Kidney (tissue), 14 donors: Measurements from ENCODE around the gene CDK3. TPM values are rescaled to one million over a fixed set of nuclear protein-coding genes. Genes with fewer than 3 reads are reported as not detected.

ENCODE experiments used
- DNase-seq, 5 donors: peaks; one replicate each; pipeline ENCODE4 v3.0.0-alpha.2; 2013 to 2020
- FAIRE-seq: peaks from 2 replicates; lab custom pipeline; 2012; peaks lifted over from hg19 to GRCh38; lab: Jason Lieb, UNC
- H3K27ac ChIP-seq, 2 donors: one replicate each; pipeline ENCODE4 v1.7.0; 2013; ENCODE audit warnings: low read depth in 2 of 2, low read length in 2 of 2, inconsistent platforms in 1 of 2
- H3K27me3 ChIP-seq: one replicate; pipeline ENCODE4 v1.7.1; 2013; ENCODE audit warnings: low read length, inconsistent platforms; ENCODE audit not compliant: control insufficient read depth, insufficient read depth
- H3K36me3 ChIP-seq, 3 donors: one replicate each; pipeline versions ENCODE4 v1.7.0 to v1.7.1; 2013; ENCODE audit warnings: low read length in 3 of 3, control low read depth in 1 of 3, inconsistent platforms in 1 of 3; ENCODE audit not compliant: insufficient read depth in 3 of 3, control insufficient read depth in 2 of 3
- H3K4me1 ChIP-seq, 3 donors: one replicate each; pipeline versions ENCODE4 v1.7.0 to v1.7.1; 2013; ENCODE audit warnings: low read length in 3 of 3, inconsistent platforms in 1 of 3, low read depth in 1 of 3; ENCODE audit not compliant: control insufficient read depth in 2 of 3, insufficient read depth in 2 of 3
- H3K4me3 ChIP-seq, 3 donors: one replicate each; pipeline versions ENCODE4 v1.7.0 to v1.8.1; 2013; ENCODE audit warnings: low read length in 3 of 3, control low read depth in 1 of 3, inconsistent platforms in 1 of 3
- H3K9ac ChIP-seq, 3 donors: one replicate each; pipeline versions ENCODE4 v1.7.0 to v1.7.1; 2013; ENCODE audit warnings: low read length in 3 of 3, control low read depth in 1 of 3, inconsistent platforms in 1 of 3
- H3K9me3 ChIP-seq, 3 donors: one replicate each; pipeline versions ENCODE4 v1.7.0 to v1.7.1; 2013; ENCODE audit warnings: low read length in 3 of 3, control low read depth in 1 of 3, inconsistent platforms in 1 of 3; ENCODE audit not compliant: control insufficient read depth in 2 of 3, insufficient read depth in 1 of 3
- intact Hi-C: fragments of 100-400 bp; cut with DNase I; formaldehyde crosslinking; loops from one replicate; pipeline ENCODE4 v1.11.1; 2022
- polyA plus RNA-seq: library from polyadenylated mRNA; stranded (reverse); fragments of 350-450 nt; fragmentation: Illumina TruSeq; extraction: RNeasy Lipid Tissue Mini Kit (QIAGEN cat#74804); gene quantifications from one replicate; pipeline ENCODE4 v1.2.3, GENCODE V29; 2014; ENCODE audit warnings: low read depth, low replicate concordance; ENCODE audit not compliant: insufficient read depth
- total RNA-seq: library from RNA; stranded (reverse); fragmentation: NEBNext Ultra II Directional; extraction: Animal tissue kit (Norgen Biotek cat#: 25700); gene quantifications from one replicate; pipeline ENCODE4 v1.2.1, GENCODE V29; 2021
- TF ChIP-seq, protein P1 (sequence below): IDR thresholded peaks from 3 replicates; pipeline ENCODE4 v1.5.1; 2012; ENCODE audit warnings: mild to moderate bottlenecking, moderate library complexity, borderline replicate concordance; ENCODE audit not compliant: insufficient read depth; ENCODE audit errors: extremely low read depth
- donor health status: control.
- donor health status: control.
- donor health status: control.
- donor health status: control.
- donor health status: control.
- donor health status: DM: yes; HTN: yes; CAD: no.
- donor health status: Normal renal cell carcinoma (clear cell type).

The CDK3 gene
- total and polyA plus RNA-seq, 2 donors from 2014 or later = 7.1 to 7.4 TPM

GRCh38 chr17:76000016-76000754 lies 470 bp upstream of the CDK3 start:
- Histone ChIP-seq H3K27ac (peak overlapping the region in 1 of 2 donors; percentile 3), H3K36me3 (no peaks in the 10 kb centered on the region), H3K27me3 (no peaks in the 10 kb centered on the region), H3K4me1 (peaks cover 0 to 9% (median 6%) of the 10 kb centered on the region in 3 donors), H3K9ac (no peak overlapping the region), H3K9me3 (no peaks in the 10 kb centered on the region), H3K4me3 (no peak overlapping the region)
- no peak for FAIRE-seq
- DNase-seq = peak in 4 of 5 donors; percentile 45 to 76 (median 64)
- intact Hi-C loops = loop anchor here (10.0 kb wide), 1 partner anchor 85 kb away; no protein-coding TSS in a partner anchor
- TF ChIP-seq, protein P1, sequence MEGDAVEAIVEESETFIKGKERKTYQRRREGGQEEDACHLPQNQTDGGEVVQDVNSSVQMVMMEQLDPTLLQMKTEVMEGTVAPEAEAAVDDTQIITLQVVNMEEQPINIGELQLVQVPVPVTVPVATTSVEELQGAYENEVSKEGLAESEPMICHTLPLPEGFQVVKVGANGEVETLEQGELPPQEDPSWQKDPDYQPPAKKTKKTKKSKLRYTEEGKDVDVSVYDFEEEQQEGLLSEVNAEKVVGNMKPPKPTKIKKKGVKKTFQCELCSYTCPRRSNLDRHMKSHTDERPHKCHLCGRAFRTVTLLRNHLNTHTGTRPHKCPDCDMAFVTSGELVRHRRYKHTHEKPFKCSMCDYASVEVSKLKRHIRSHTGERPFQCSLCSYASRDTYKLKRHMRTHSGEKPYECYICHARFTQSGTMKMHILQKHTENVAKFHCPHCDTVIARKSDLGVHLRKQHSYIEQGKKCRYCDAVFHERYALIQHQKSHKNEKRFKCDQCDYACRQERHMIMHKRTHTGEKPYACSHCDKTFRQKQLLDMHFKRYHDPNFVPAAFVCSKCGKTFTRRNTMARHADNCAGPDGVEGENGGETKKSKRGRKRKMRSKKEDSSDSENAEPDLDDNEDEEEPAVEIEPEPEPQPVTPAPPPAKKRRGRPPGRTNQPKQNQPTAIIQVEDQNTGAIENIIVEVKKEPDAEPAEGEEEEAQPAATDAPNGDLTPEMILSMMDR = peak; percentile 54

DNA sequence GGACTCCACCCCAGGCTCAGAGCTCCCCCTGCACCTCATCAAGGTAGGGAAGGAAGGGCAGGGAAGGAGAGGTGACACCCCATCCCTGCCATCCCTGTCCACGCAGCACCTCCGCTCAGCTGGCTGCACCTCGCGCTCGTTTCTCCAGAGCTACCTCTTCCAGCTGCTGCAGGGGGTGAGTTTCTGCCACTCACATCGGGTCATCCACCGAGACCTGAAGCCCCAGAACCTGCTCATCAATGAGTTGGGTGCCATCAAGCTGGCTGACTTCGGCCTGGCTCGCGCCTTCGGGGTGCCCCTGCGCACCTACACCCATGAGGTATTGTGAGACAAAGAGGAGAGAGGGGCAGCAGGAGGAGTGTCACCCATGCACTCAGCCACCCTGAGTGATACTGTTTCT lies 1.4 kb downstream of the CDK3 start:
- H3K36me3 ChIP-seq = no peaks in the 10 kb centered on the region
- H3K9me3 ChIP-seq = no peaks in the 10 kb centered on the region
- intact Hi-C loops = loop anchor here (10.0 kb wide), 1 partner anchor 87 kb away; no protein-coding TSS in a partner anchor
- H3K4me3 ChIP-seq = no peak overlapping the region
- H3K4me1 ChIP-seq = peaks cover 0 to 8% (median 0%) of the 10 kb centered on the region in 3 donors
- H3K9ac ChIP-seq = no peak overlapping the region
- TF ChIP-seq, protein P1 = no peak
- DNase-seq (no peak), FAIRE-seq (no peak)
- no peak overlapping the region for H3K27ac ChIP-seq
- no peaks in the 10 kb centered on the region for H3K27me3 ChIP-seq

GRCh38 chr17:76003915-76004314 lies 3.3 kb downstream of the CDK3 start:
- peaks cover 0 to 2% (median 0%) of the 10 kb centered on the region in 3 donors for H3K36me3 ChIP-seq
- no peak for FAIRE-seq
- no peak for DNase-seq
- H3K27me3 ChIP-seq = no peaks in the 10 kb centered on the region
- H3K4me1 ChIP-seq = peaks cover 0 to 5% (median 0%) of the 10 kb centered on the region in 3 donors
- H3K27ac ChIP-seq = peak overlapping the region; percentile 43 to 59
- TF ChIP-seq, protein P1 = no peak
- no peaks in the 10 kb centered on the region for H3K9me3 ChIP-seq
- no peak overlapping the region for H3K4me3 ChIP-seq
- intact Hi-C loops = loop anchor here (10.0 kb wide), 1 partner anchor 89 kb away; no protein-coding TSS in a partner anchor
- H3K9ac ChIP-seq = no peak overlapping the region
